ENCODE results near the gene USE1.

DNA sequence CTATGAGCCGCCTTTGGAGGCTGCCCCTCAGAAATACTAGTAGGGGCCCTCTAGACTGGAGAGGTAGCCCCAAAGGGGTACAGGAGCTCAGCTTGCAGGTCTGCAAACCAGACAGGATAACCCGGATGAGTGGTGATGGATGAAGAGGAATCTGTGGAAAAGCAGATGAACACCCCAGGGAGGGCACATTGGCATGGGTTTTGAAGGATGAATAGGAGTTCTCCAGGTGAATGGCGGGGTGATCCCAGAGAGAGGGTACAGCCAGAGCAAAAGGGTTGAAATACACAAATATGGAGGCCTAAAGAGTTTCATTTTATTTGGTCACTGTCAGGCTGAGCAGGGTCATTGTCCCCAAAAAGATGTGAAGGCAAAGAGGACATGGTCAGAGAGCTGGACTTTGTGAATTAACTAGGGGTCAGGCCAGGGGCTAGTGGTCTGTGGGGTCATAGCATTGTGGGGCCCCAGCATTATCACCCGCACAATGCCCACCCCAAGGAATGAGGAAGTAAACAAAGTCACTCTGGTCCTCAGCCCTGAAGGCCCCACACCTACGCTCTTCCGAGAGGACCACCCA lies 25.8 kb downstream of the USE1 start:
- TF ChIP-seq CTCF (IDR thresholded peaks at IDR 0.05) (no peak), POLR2A (IDR thresholded peaks at IDR 0.05) (no peak), POLR2AphosphoS5 (IDR thresholded peaks at IDR 0.05) (no peak), EP300 (IDR thresholded peaks at IDR 0.05) (no peak)
